Fibroblast of mammary gland (primary cell): ENCODE results near the gene PROCA1.
A peak's percentile ranks its signal among the peaks of the same experiment; 100 is the strongest.
"Not testable (repeated sequence)": the region's sequence is repeated elsewhere in the genome, so short reads cannot be mapped to it uniquely, and the experiment has no call there.

Experiments
- DNase-seq: peaks from one replicate; pipeline ENCODE4 v3.0.0-alpha.2; 2010; ENCODE audit warnings: low read depth
- H3K4me3 ChIP-seq: 2 replicates; pipeline ENCODE4 v1.5.1; 2011; ENCODE audit warnings: low read depth, mild to moderate bottlenecking, low read length, moderate library complexity; ENCODE audit not compliant: control insufficient read depth
- TF ChIP-seq, protein P1 (sequence below): conservative IDR thresholded peaks from 2 replicates; pipeline ENCODE4 v1.5.1; 2011; ENCODE audit warnings: low read depth, low read length, inconsistent platforms; ENCODE audit not compliant: control insufficient read depth, insufficient read depth

PROCA1 gene

DNA sequence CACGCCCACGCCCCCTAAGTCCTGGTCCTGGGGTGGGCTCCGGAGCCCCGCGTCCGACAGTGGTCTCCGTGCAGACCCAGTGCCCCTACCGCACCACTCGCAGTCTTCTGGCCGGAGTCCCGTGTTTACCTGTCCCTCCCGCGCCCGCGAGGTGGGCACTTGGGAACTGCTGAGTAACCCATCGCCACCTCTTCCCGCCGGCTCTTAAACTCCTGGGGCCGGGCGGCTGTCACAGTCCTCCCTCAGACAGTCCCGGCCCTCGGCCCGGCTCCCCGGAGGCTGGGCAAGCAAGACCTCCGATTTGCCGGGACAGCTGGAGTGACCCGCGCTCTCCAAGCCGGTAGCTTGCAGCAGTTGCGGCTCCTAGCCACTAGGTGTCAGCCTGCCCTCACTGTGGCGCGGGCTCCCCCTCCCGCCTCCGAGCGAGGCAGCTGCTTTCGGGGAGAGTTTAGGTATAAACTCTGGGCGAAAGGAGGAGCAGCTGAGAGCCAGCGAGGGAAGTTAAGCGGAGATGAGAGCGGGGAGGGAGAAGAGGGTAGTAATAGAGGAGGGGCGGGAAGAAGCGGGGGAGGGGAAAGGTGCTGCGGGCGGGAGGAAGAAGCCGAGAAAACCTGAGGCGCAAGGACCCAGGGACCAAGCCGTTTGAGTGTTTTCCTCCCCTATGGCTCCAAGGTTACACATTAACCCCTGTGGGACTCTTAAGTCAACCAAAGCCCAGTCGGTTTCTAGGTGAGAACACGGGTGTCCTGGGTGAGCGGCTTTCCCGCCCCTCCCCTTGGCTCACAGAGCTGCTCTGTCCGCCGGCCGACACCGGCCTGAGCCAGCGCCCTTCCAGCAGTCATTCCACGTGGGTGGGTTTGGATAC, 15.2 kb upstream of the PROCA1 start:
- peak; percentile 89 for DNase-seq
- H3K4me3 ChIP-seq = peak overlapping the region; percentile 73
- TF ChIP-seq, protein P1, sequence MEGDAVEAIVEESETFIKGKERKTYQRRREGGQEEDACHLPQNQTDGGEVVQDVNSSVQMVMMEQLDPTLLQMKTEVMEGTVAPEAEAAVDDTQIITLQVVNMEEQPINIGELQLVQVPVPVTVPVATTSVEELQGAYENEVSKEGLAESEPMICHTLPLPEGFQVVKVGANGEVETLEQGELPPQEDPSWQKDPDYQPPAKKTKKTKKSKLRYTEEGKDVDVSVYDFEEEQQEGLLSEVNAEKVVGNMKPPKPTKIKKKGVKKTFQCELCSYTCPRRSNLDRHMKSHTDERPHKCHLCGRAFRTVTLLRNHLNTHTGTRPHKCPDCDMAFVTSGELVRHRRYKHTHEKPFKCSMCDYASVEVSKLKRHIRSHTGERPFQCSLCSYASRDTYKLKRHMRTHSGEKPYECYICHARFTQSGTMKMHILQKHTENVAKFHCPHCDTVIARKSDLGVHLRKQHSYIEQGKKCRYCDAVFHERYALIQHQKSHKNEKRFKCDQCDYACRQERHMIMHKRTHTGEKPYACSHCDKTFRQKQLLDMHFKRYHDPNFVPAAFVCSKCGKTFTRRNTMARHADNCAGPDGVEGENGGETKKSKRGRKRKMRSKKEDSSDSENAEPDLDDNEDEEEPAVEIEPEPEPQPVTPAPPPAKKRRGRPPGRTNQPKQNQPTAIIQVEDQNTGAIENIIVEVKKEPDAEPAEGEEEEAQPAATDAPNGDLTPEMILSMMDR = peak; percentile 93

DNA sequence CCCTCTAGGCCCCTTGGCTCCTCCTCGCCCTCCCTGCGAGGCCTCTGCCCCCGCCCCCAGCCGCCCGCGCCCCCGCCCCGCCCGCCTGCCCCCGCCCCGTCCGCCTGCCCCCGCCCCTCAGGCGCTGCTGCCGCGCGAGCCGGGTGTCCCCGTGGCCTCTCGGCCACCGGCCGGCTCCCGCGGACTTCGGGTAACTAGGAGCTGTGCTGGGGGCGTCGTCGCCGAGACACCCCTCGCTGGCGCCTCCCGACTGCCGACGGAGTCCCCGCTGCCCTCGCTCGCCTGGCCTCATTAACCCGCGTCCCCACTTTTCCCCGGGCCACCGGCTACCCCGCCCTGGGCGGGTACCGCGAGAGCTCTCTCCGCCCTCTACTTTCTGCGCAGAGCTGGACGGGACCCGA, 14.5 kb upstream of the PROCA1 start, which contains the start of gene TLCD1:
Gene TLCD1 (minus strand): TSS at position 8 of the 401 bp plus-strand sequence. CDS start 136 bp downstream, outside the sequence.
- H3K4me3 ChIP-seq = peak within 1 kb of the TSS; percentile 73
- no peak for DNase-seq
- TF ChIP-seq, protein P1 = no peak

DNA sequence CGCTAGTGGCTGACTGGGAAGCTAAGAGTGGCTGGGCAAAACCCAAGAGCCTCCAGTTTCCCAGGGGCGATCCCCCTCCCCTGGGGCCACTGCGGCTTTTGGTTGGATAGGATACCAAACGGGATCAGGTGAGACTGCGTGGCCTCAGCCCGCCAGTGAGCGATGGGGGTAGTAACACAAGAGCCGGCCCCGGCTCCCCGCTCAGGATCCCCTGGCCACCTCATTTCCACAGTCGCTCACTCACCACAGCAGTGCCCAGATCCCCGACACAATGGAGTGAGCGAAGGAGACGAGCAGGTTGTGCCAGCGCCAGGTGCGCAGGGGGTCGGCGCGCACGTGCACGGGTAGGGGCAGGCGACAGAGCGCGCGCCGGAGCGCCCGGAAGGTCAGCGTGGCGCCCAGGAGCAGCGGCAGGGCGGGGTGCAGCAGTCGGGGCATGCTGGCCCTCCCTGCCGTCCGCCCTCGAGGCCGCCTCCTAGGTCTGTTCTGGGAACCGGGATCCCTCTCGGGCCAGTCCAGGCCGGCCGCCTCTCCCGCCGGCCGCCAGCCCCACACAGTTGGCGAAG, 14.1 kb upstream of the PROCA1 start:
- peak; percentile 77 for DNase-seq
- TF ChIP-seq, protein P1 = no peak
- peak overlapping the region; percentile 73 for H3K4me3 ChIP-seq

DNA sequence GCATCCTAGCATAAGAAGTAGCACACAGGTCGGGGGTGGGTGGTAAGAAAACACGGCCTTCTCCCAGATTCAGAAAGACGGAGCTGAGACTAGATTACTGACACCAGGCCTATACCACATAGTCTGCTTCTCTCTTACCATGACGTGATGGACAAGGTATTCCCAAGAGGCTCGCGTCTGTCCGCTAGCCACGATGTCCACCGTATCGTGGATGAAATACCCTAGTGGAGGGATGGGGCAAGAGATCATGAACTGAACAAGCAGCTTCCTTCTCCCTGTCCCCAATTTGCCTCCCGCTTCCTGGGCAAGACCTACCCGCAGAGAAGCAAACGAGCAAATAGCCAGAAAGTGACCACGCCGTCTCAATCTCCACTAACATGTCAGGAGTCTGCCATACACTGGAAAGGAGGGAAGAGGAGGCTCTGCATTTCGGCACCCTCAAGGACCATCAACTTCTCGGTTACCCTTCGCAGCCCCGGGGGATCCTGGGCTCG, 13.5 kb upstream of the PROCA1 start:
- DNase-seq = peak; percentile 76
- TF ChIP-seq, protein P1 = no peak
- H3K4me3 ChIP-seq = peak overlapping the region; percentile 73

DNA sequence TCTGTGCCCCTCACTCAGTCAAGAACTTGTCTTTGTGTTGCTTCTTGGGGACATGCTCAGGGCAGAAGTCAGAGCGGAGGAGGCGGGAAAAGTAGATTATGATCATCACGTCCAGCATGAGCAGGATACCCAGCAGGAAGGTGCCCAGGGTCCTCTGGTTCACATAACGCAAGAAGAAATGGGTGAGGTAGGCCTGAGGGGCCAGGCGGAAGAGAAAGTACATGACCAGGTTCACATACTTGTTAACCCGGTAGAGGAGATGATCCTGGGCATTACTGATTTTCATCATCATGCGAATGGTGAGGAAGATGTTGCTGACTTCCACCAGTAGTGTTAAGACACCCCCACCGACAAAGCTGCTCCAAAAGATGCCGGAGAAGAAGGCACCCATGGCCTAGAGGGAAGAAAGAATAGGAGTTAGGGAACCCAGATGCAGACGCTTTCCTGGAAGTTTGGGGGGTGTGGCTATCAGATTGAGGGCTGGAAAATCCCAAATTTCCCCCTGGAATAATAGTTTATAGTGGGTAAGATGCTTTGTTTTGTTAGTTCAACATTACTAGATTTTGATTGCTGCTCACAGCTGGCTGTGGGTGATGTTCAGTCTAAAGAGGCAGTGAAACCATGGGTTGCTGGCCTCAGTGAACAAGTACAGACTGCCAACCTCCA, 12.9 kb upstream of the PROCA1 start:
- no peak for DNase-seq
- peak overlapping the region; percentile 73 for H3K4me3 ChIP-seq
- TF ChIP-seq, protein P1 = no peak

DNA sequence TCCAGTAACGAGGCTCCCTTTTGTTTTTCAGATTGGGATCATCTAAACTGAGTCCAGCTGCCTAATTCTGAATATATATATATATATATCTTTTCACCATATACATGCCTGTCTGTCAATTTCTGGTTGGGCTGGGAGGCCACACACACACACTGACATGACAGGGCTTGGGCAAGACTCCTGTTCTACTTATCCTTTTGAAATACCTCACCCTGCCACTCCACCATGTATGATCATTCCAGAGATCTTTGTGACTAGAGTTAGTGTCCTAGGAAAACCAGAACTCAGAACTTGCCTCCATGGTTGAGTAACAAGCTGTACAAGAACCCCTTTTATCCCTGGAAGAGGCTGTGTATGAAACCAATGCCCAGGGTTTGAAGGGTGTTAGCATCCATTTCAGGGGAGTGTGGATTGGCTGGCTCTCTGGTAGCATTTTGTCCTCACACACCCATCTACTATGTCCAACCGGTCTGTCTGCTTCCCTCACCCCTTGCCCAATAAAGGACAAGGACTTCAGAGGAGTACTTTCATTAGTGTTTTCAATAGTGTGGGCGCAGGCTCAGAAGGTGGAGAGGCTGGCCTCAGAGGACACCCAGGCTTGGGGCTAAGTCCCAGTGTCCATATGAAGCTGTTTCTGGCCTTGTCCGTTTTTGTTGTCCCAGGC, 12.3 kb upstream of the PROCA1 start:
- not testable (repeated sequence) for H3K4me3 ChIP-seq, DNase-seq
